ENCODE measurements around the gene TMEM132A. TPM values are rescaled to one million over a fixed set of nuclear protein-coding genes. Genes with fewer than 3 reads are reported as not detected.
"Not testable (repeated sequence)": the region's sequence is repeated elsewhere in the genome, so short reads cannot be mapped to it uniquely, and the experiment has no call there.

TMEM132A gene
- total RNA-seq, 1 donor from 2014 or later: 34.0 TPM

DNA sequence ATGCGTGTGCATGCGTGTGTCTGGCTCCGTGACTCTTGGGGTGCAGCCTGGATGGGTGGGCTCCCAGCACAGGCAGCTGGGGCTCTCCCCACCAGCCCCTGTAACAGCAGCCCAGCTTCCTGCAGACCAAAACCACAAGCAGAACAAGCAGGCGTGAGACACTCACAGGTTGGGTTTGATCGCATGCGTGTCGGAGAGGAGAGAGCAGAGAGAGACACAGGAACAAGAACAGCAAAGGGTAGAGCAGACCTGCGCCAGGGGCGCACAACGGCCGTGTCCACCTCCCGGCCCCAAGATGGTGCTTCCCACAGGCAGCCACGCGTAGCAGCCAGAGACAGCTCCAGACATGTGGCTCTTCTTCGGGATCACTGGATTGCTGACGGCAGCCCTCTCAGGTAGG, 47.3 kb downstream of the TMEM132A start, which contains the start of gene CD6:
Gene CD6 (plus strand): TSS at position 161 of the 400 bp plus-strand sequence. CDS start 186 bp downstream, at position 347.
- Histone ChIP-seq H3K4me2 (no peak within 1 kb of the TSS), H3K4me1 (no peaks in the 10 kb centered on the region), H3K79me2 (ENCODE audit: low read depth) (no peaks in the 10 kb centered on the region), H4K20me1 (ENCODE audit: low read depth) (no peaks in the 10 kb centered on the region), H3K27ac (no peak within 1 kb of the TSS), H3F3A (ENCODE audit: low read depth) (no peaks in the 10 kb centered on the region), H3K36me3 (no peaks in the 10 kb centered on the region), H3K4me3 (no peak within 1 kb of the TSS), H3K27me3 (peaks cover 2% of the 10 kb centered on the region), H3K9ac (no peak within 1 kb of the TSS), H3K9me3 (ENCODE audit: low read depth) (peaks cover 7% of the 10 kb centered on the region), H2AFZ (replicated peaks) (no peak within 1 kb of the TSS)
- no peaks in the 10 kb centered on the region for H3K36me3 Mint-ChIP-seq
- H3K9me3 Mint-ChIP-seq: peaks cover 14% of the 10 kb centered on the region
- peaks cover 17% of the 10 kb centered on the region for H3K27me3 Mint-ChIP-seq (ENCODE audit: insufficient read depth, low read depth)
- TF ChIP-seq, protein P1, sequence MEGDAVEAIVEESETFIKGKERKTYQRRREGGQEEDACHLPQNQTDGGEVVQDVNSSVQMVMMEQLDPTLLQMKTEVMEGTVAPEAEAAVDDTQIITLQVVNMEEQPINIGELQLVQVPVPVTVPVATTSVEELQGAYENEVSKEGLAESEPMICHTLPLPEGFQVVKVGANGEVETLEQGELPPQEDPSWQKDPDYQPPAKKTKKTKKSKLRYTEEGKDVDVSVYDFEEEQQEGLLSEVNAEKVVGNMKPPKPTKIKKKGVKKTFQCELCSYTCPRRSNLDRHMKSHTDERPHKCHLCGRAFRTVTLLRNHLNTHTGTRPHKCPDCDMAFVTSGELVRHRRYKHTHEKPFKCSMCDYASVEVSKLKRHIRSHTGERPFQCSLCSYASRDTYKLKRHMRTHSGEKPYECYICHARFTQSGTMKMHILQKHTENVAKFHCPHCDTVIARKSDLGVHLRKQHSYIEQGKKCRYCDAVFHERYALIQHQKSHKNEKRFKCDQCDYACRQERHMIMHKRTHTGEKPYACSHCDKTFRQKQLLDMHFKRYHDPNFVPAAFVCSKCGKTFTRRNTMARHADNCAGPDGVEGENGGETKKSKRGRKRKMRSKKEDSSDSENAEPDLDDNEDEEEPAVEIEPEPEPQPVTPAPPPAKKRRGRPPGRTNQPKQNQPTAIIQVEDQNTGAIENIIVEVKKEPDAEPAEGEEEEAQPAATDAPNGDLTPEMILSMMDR (IDR thresholded peaks at IDR 0.05): no peak
- no peak for TF ChIP-seq EZH2 (IDR thresholded peaks at IDR 0.05)
- no peak for TF ChIP-seq EZH2phosphoT487 (IDR thresholded peaks at IDR 0.05)
- peaks cover 10% of the 10 kb centered on the region for H3K4me1 Mint-ChIP-seq
- no peak within 1 kb of the TSS for H3K4me3 Mint-ChIP-seq
- DNase-seq (ENCODE audit: low spot score): no peak
- H3K27ac Mint-ChIP-seq: peak within 1 kb of the TSS; percentile 50

DNA sequence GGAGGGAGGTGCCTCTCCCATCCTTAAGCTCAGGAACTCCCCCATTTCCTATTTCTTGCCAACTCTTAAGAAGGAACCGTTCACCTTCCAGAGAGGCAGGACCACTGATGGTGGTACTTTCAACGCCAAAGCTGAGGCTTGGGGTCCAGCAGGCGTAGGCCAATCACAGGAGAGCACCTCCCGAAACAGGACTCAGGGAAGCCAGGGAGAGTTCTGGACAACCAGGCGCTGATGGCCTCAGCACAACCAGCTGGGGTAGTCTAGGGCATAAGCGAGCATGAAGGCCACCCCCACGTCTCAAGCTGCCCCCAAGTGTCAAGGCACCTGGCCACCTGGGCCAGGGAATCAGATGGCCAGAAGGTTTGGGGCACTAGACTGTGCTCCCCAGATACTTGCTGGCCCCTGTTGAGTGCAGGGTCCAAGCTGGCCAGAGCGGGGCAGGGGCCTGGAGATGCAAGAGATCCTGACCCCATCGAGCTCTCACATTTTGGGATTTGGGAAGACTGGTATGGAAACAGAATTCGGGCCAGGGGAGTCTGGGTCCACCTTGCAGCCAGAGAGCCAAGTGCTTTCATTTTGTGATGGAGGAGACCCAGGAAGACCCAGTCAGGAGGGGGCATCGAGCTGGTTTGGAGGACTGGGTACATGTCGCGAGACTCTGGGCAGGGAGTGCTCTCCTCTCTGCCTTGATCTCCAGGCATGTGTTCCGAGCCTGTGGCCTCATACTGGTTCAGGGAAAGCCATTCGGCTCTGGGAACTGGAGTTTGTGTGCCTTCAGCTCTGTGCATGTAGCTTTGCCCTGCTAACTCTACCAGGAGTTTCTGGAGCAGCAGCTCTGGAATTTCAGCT, 48.1 kb downstream of the TMEM132A start:
- Histone ChIP-seq H4K20me1 (ENCODE audit: low read depth) (no peaks in the 10 kb centered on the region), H3K9ac (no peak overlapping the region), H3K27ac (no peak overlapping the region), H2AFZ (replicated peaks) (no peak overlapping the region), H3K79me2 (ENCODE audit: low read depth) (no peaks in the 10 kb centered on the region), H3K27me3 (peaks cover 2% of the 10 kb centered on the region), H3K36me3 (no peaks in the 10 kb centered on the region), H3K9me3 (ENCODE audit: low read depth) (peaks cover 7% of the 10 kb centered on the region), H3K4me2 (no peak overlapping the region), H3K4me3 (no peak overlapping the region), H3F3A (ENCODE audit: low read depth) (no peaks in the 10 kb centered on the region), H3K4me1 (no peaks in the 10 kb centered on the region)
- peaks cover 14% of the 10 kb centered on the region for H3K27me3 Mint-ChIP-seq (ENCODE audit: insufficient read depth, low read depth)
- no peak overlapping the region for H3K4me3 Mint-ChIP-seq
- H3K4me1 Mint-ChIP-seq: peaks cover 14% of the 10 kb centered on the region
- DNase-seq (ENCODE audit: low spot score): no peak
- no peaks in the 10 kb centered on the region for H3K36me3 Mint-ChIP-seq
- peak overlapping the region; percentile 50 for H3K27ac Mint-ChIP-seq
- H3K9me3 Mint-ChIP-seq: peaks cover 11% of the 10 kb centered on the region
- TF ChIP-seq, protein P1 (IDR thresholded peaks at IDR 0.05): no peak
- TF ChIP-seq EZH2 (IDR thresholded peaks at IDR 0.05): no peak
- no peak for TF ChIP-seq EZH2phosphoT487 (IDR thresholded peaks at IDR 0.05)

DNA sequence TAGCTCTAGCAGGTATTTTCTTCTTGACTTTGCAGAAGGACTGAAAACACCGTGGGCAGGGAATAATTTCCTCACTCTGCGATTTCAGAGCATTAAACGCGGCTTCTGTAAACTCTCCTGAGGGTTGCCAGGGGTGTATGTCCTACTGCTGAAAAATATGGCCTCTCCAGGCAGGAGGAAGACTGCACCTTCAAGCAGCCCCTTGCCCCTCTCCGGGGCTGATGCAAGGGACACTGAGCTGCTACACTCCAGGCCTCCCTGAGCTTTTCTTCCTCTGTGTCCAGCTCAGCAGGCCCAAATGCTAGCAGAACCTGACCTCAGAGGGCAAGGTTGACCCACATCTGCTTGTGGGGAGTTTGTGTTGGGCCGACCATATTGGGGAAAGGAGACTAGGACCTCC, 49.4 kb downstream of the TMEM132A start:
- no peaks in the 10 kb centered on the region for H3K4me1 ChIP-seq
- no peaks in the 10 kb centered on the region for H4K20me1 ChIP-seq (ENCODE audit: low read depth)
- H3K4me3 ChIP-seq: no peak overlapping the region
- no peak overlapping the region for H3K27ac ChIP-seq
- DNase-seq (ENCODE audit: low spot score): no peak
- no peaks in the 10 kb centered on the region for H3F3A ChIP-seq (ENCODE audit: low read depth)
- no peaks in the 10 kb centered on the region for H3K36me3 Mint-ChIP-seq
- H3K4me3 Mint-ChIP-seq: no peak overlapping the region
- H3K9me3 ChIP-seq (ENCODE audit: low read depth): no peaks in the 10 kb centered on the region
- H3K27me3 Mint-ChIP-seq (ENCODE audit: insufficient read depth, low read depth): peaks cover 10% of the 10 kb centered on the region
- no peak overlapping the region for H3K4me2 ChIP-seq
- no peaks in the 10 kb centered on the region for H3K36me3 ChIP-seq
- H3K27me3 ChIP-seq: peaks cover 2% of the 10 kb centered on the region
- peaks cover 14% of the 10 kb centered on the region for H3K4me1 Mint-ChIP-seq
- peaks cover 3% of the 10 kb centered on the region for H3K9me3 Mint-ChIP-seq
- no peaks in the 10 kb centered on the region for H3K79me2 ChIP-seq (ENCODE audit: low read depth)
- TF ChIP-seq, protein P1 (IDR thresholded peaks at IDR 0.05): no peak
- TF ChIP-seq EZH2 (IDR thresholded peaks at IDR 0.05) (no peak), EZH2phosphoT487 (IDR thresholded peaks at IDR 0.05) (no peak)
- no peak overlapping the region for H2AFZ ChIP-seq (replicated peaks)
- H3K27ac Mint-ChIP-seq: peak overlapping the region; percentile 89
- no peak overlapping the region for H3K9ac ChIP-seq

DNA sequence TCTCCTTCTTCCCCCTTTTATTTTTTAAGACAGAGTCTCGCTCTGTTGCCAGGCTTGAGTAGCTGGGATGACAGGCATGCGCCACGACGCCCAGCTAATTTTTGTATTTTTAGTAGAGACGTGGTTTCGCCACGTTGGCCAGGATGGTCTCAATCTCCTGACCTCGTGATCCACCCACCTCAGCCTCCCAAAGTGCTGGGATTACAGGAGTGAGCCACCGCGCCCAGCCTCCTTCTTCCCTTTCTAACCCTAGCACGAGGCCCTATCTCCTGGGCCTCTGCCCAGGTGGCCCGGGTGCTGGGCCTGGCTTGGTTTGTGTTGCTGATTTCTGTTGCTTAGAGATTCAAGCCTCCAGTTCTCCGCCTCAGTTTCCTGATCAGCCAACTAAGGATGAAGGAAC, 50.1 kb downstream of the TMEM132A start:
- not testable (repeated sequence) for H4K20me1 ChIP-seq (ENCODE audit: low read depth); H3K4me1 ChIP-seq; H3F3A ChIP-seq (ENCODE audit: low read depth); H3K9ac ChIP-seq; H3K27me3 ChIP-seq; H3K9me3 Mint-ChIP-seq; H3K9me3 ChIP-seq (ENCODE audit: low read depth); H3K27ac ChIP-seq; DNase-seq (ENCODE audit: low spot score); H2AFZ ChIP-seq (replicated peaks); H3K36me3 Mint-ChIP-seq; H3K4me2 ChIP-seq; H3K79me2 ChIP-seq (ENCODE audit: low read depth); H3K4me3 Mint-ChIP-seq; H3K4me3 ChIP-seq; H3K36me3 ChIP-seq; H3K27me3 Mint-ChIP-seq (ENCODE audit: insufficient read depth, low read depth)
- H3K27ac Mint-ChIP-seq: peak overlapping the region; percentile 89
- H3K4me1 Mint-ChIP-seq: peaks cover 14% of the 10 kb centered on the region
